Measurements from ENCODE around the gene ARHGAP33.

Gene ARHGAP33

GRCh38 chr19:35757749-35758608, 17.4 kb upstream of the ARHGAP33 start, which contains the start of gene PROSER3:
Gene PROSER3, plus strand, starts transcription at chr19:35758176. Its CDS starts 40 bp downstream, at chr19:35758216.
- Histone ChIP-seq H3K27me3 (ENCODE audit: insufficient read depth, low read length, poor library complexity) (no peaks in the 10 kb centered on the region), H3K4ac (ENCODE audit: low read depth, low read length) (peak within 1 kb of the TSS; percentile 90), H3K27ac (ENCODE audit: low read depth, low read length) (peak within 1 kb of the TSS; percentile 87), H3K4me2 (ENCODE audit: low read length) (peak within 1 kb of the TSS; percentile 58), H3K36me3 (ENCODE audit: control insufficient read depth, insufficient read depth, low read length) (peaks cover 6% of the 10 kb centered on the region), H3K4me3 (ENCODE audit: low read length) (peak within 1 kb of the TSS; percentile 93), H2BK15ac (replicated peaks; ENCODE audit: low read depth) (no peak within 1 kb of the TSS), H3K9ac (ENCODE audit: low read length) (peak within 1 kb of the TSS; percentile 94), H2BK120ac (ENCODE audit: low read depth, low read length) (no peak within 1 kb of the TSS), H2AK5ac (ENCODE audit: low read length) (no peak within 1 kb of the TSS), H2BK5ac (ENCODE audit: low read length) (peak within 1 kb of the TSS; percentile 75), H3K79me2 (ENCODE audit: control insufficient read depth, insufficient read depth, low read length) (peaks cover 4% of the 10 kb centered on the region), H4K5ac (ENCODE audit: low read length) (no peak within 1 kb of the TSS), H3K79me1 (ENCODE audit: low read length) (peaks cover 9% of the 10 kb centered on the region), H3K18ac (ENCODE audit: low read length) (peak within 1 kb of the TSS; percentile 73), H3K4me1 (ENCODE audit: control insufficient read depth, low read depth, low read length) (no peaks in the 10 kb centered on the region), H3K56ac (ENCODE audit: low read length) (peak within 1 kb of the TSS; percentile 99), H3K23ac (ENCODE audit: low read length) (no peak within 1 kb of the TSS), H4K8ac (ENCODE audit: low read depth, low read length) (peak within 1 kb of the TSS; percentile 39)
- DNase-seq: peak; percentile 100
- WGBS (ENCODE audit: extremely low coverage, insufficient coverage, low lambda C conversion rate): no CpG with 5 or more reads among the region's 53 CpGs

- no peak for DNase-seq
- Histone ChIP-seq H2BK120ac (ENCODE audit: low read depth, low read length) (no peak overlapping the region), H3K36me3 (ENCODE audit: control insufficient read depth, insufficient read depth, low read length) (peaks cover 6% of the 10 kb centered on the region), H3K27me3 (ENCODE audit: insufficient read depth, low read length, poor library complexity) (no peaks in the 10 kb centered on the region), H2AK5ac (ENCODE audit: low read length) (no peak overlapping the region), H2BK15ac (replicated peaks; ENCODE audit: low read depth) (no peak overlapping the region), H3K9ac (ENCODE audit: low read length) (no peak overlapping the region), H4K8ac (ENCODE audit: low read depth, low read length) (no peak overlapping the region), H4K5ac (ENCODE audit: low read length) (no peak overlapping the region), H3K18ac (ENCODE audit: low read length) (no peak overlapping the region), H3K27ac (ENCODE audit: low read depth, low read length) (no peak overlapping the region), H3K4me1 (ENCODE audit: control insufficient read depth, low read depth, low read length) (no peaks in the 10 kb centered on the region), H3K79me1 (ENCODE audit: low read length) (peaks cover 9% of the 10 kb centered on the region), H3K23ac (ENCODE audit: low read length) (no peak overlapping the region), H3K56ac (ENCODE audit: low read length) (no peak overlapping the region), H3K79me2 (ENCODE audit: control insufficient read depth, insufficient read depth, low read length) (peaks cover 4% of the 10 kb centered on the region), H3K4me3 (ENCODE audit: low read length) (no peak overlapping the region), H2BK5ac (ENCODE audit: low read length) (no peak overlapping the region), H3K4ac (ENCODE audit: low read depth, low read length) (no peak overlapping the region), H3K4me2 (ENCODE audit: low read length) (no peak overlapping the region)
- no CpG with 5 or more reads among the region's 2 CpGs for WGBS (ENCODE audit: extremely low coverage, insufficient coverage, low lambda C conversion rate)
Observed at GRCh38 chr19:35759697-35760096, 15.7 kb upstream of the ARHGAP33 start.

- WGBS (ENCODE audit: extremely low coverage, insufficient coverage, low lambda C conversion rate): no CpG with 5 or more reads among the region's 4 CpGs
- Histone ChIP-seq H3K4me3 (ENCODE audit: low read length) (no peak overlapping the region), H3K36me3 (ENCODE audit: control insufficient read depth, insufficient read depth, low read length) (peaks cover 9% of the 10 kb centered on the region), H2BK120ac (ENCODE audit: low read depth, low read length) (no peak overlapping the region), H3K9ac (ENCODE audit: low read length) (no peak overlapping the region), H3K27ac (ENCODE audit: low read depth, low read length) (no peak overlapping the region), H4K8ac (ENCODE audit: low read depth, low read length) (no peak overlapping the region), H3K4me1 (ENCODE audit: control insufficient read depth, low read depth, low read length) (no peaks in the 10 kb centered on the region), H3K79me1 (ENCODE audit: low read length) (peaks cover 9% of the 10 kb centered on the region), H3K4me2 (ENCODE audit: low read length) (no peak overlapping the region), H4K5ac (ENCODE audit: low read length) (no peak overlapping the region), H3K23ac (ENCODE audit: low read length) (no peak overlapping the region), H2BK5ac (ENCODE audit: low read length) (no peak overlapping the region), H2BK15ac (replicated peaks; ENCODE audit: low read depth) (no peak overlapping the region), H3K18ac (ENCODE audit: low read length) (no peak overlapping the region), H2AK5ac (ENCODE audit: low read length) (no peak overlapping the region), H3K56ac (ENCODE audit: low read length) (no peak overlapping the region), H3K79me2 (ENCODE audit: control insufficient read depth, insufficient read depth, low read length) (peaks cover 4% of the 10 kb centered on the region), H3K27me3 (ENCODE audit: insufficient read depth, low read length, poor library complexity) (no peaks in the 10 kb centered on the region), H3K4ac (ENCODE audit: low read depth, low read length) (no peak overlapping the region)
- DNase-seq: no peak
Observed at GRCh38 chr19:35760711-35761349, 14.5 kb upstream of the ARHGAP33 start.

GRCh38 chr19:35764432-35765315, 10.7 kb upstream of the ARHGAP33 start:
- no peaks in the 10 kb centered on the region for H3K27me3 ChIP-seq (ENCODE audit: insufficient read depth, low read length, poor library complexity)
- no peak overlapping the region for H3K27ac ChIP-seq (ENCODE audit: low read depth, low read length)
- no peak overlapping the region for H3K23ac ChIP-seq (ENCODE audit: low read length)
- H2AK5ac ChIP-seq (ENCODE audit: low read length): no peak overlapping the region
- WGBS (ENCODE audit: extremely low coverage, insufficient coverage, low lambda C conversion rate): no CpG with 5 or more reads among the region's 17 CpGs
- H4K5ac ChIP-seq (ENCODE audit: low read length): no peak overlapping the region
- no peak overlapping the region for H4K8ac ChIP-seq (ENCODE audit: low read depth, low read length)
- peaks cover 2% of the 10 kb centered on the region for H3K79me2 ChIP-seq (ENCODE audit: control insufficient read depth, insufficient read depth, low read length)
- no peak overlapping the region for H2BK5ac ChIP-seq (ENCODE audit: low read length)
- H3K18ac ChIP-seq (ENCODE audit: low read length): no peak overlapping the region
- no peak overlapping the region for H3K4ac ChIP-seq (ENCODE audit: low read depth, low read length)
- H2BK120ac ChIP-seq (ENCODE audit: low read depth, low read length): no peak overlapping the region
- H3K79me1 ChIP-seq (ENCODE audit: low read length): peaks cover 2% of the 10 kb centered on the region
- H3K4me2 ChIP-seq (ENCODE audit: low read length): no peak overlapping the region
- H3K4me1 ChIP-seq (ENCODE audit: control insufficient read depth, low read depth, low read length): no peaks in the 10 kb centered on the region
- no peak overlapping the region for H3K4me3 ChIP-seq (ENCODE audit: low read length)
- no peak overlapping the region for H3K56ac ChIP-seq (ENCODE audit: low read length)
- no peak overlapping the region for H3K9ac ChIP-seq (ENCODE audit: low read length)
- no peak for DNase-seq
- H2BK15ac ChIP-seq (replicated peaks; ENCODE audit: low read depth): no peak overlapping the region
- H3K36me3 ChIP-seq (ENCODE audit: control insufficient read depth, insufficient read depth, low read length): peaks cover 11% of the 10 kb centered on the region

GRCh38 chr19:35766571-35767104, 8.7 kb upstream of the ARHGAP33 start:
- DNase-seq: no peak
- H3K9ac ChIP-seq (ENCODE audit: low read length): no peak overlapping the region
- no peak overlapping the region for H2AK5ac ChIP-seq (ENCODE audit: low read length)
- H4K8ac ChIP-seq (ENCODE audit: low read depth, low read length): no peak overlapping the region
- no peak overlapping the region for H2BK120ac ChIP-seq (ENCODE audit: low read depth, low read length)
- H4K5ac ChIP-seq (ENCODE audit: low read length): no peak overlapping the region
- no peak overlapping the region for H3K4me3 ChIP-seq (ENCODE audit: low read length)
- H3K27ac ChIP-seq (ENCODE audit: low read depth, low read length): no peak overlapping the region
- H3K4me2 ChIP-seq (ENCODE audit: low read length): no peak overlapping the region
- no peak overlapping the region for H3K56ac ChIP-seq (ENCODE audit: low read length)
- no peak overlapping the region for H2BK5ac ChIP-seq (ENCODE audit: low read length)
- H2BK15ac ChIP-seq (replicated peaks; ENCODE audit: low read depth): no peak overlapping the region
- no peaks in the 10 kb centered on the region for H3K27me3 ChIP-seq (ENCODE audit: insufficient read depth, low read length, poor library complexity)
- H3K79me1 ChIP-seq (ENCODE audit: low read length): no peaks in the 10 kb centered on the region
- no peaks in the 10 kb centered on the region for H3K79me2 ChIP-seq (ENCODE audit: control insufficient read depth, insufficient read depth, low read length)
- no peak overlapping the region for H3K18ac ChIP-seq (ENCODE audit: low read length)
- no peak overlapping the region for H3K4ac ChIP-seq (ENCODE audit: low read depth, low read length)
- H3K36me3 ChIP-seq (ENCODE audit: control insufficient read depth, insufficient read depth, low read length): peaks cover 7% of the 10 kb centered on the region
- no peak overlapping the region for H3K23ac ChIP-seq (ENCODE audit: low read length)
- no peaks in the 10 kb centered on the region for H3K4me1 ChIP-seq (ENCODE audit: control insufficient read depth, low read depth, low read length)
- WGBS (ENCODE audit: extremely low coverage, insufficient coverage, low lambda C conversion rate): no CpG with 5 or more reads among the region's 11 CpGs
